Measurements from ENCODE around the gene CALN1.

- TF ChIP-seq, protein P1, sequence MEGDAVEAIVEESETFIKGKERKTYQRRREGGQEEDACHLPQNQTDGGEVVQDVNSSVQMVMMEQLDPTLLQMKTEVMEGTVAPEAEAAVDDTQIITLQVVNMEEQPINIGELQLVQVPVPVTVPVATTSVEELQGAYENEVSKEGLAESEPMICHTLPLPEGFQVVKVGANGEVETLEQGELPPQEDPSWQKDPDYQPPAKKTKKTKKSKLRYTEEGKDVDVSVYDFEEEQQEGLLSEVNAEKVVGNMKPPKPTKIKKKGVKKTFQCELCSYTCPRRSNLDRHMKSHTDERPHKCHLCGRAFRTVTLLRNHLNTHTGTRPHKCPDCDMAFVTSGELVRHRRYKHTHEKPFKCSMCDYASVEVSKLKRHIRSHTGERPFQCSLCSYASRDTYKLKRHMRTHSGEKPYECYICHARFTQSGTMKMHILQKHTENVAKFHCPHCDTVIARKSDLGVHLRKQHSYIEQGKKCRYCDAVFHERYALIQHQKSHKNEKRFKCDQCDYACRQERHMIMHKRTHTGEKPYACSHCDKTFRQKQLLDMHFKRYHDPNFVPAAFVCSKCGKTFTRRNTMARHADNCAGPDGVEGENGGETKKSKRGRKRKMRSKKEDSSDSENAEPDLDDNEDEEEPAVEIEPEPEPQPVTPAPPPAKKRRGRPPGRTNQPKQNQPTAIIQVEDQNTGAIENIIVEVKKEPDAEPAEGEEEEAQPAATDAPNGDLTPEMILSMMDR (IDR thresholded peaks at IDR 0.05; ENCODE audit: poor library complexity): no peak
- TF ChIP-seq EZH2phosphoT487 (IDR thresholded peaks at IDR 0.05; ENCODE audit: low read depth, severe bottlenecking, unreplicated experiment): no peak
Observed at GRCh38 chr7:72159911-72160310, 252.2 kb downstream of the CALN1 start.
